Thymus (tissue), 11 donors: ENCODE data around the gene TMEM183A. TPM values are rescaled to one million over a fixed set of nuclear protein-coding genes. Genes with fewer than 3 reads are reported as not detected.
"Not testable (repeated sequence)": the region's sequence is repeated elsewhere in the genome, so short reads cannot be mapped to it uniquely, and the experiment has no call there.

Source experiments
- DNase-seq, 9 donors: peaks; one replicate each; pipeline ENCODE4 v3.0.0-alpha.2; 2013; ENCODE audit warnings: low spot score in 9 of 9, low read depth in 6 of 9, missing footprints in 1 of 9
- H3K27ac ChIP-seq, 2 donors: one replicate each; pipeline ENCODE4 v1.5.1; 2013; ENCODE audit warnings: control low read depth in 1 of 2, low read depth in 1 of 2, low read length in 1 of 2, mild to moderate bottlenecking in 1 of 2, moderate library complexity in 1 of 2
- H3K27me3 ChIP-seq, 2 donors: one replicate each; pipeline ENCODE4 v1.5.1; 2013; ENCODE audit warnings: low read length in 1 of 2; ENCODE audit not compliant: control insufficient read depth in 2 of 2, insufficient read depth in 1 of 2
- H3K36me3 ChIP-seq, 2 donors: one replicate each; pipeline ENCODE4 v1.5.1; 2013; ENCODE audit warnings: low read length in 1 of 2, mild to moderate bottlenecking in 1 of 2, moderate library complexity in 1 of 2; ENCODE audit not compliant: control insufficient read depth in 2 of 2, insufficient read depth in 2 of 2
- H3K4me1 ChIP-seq, 2 donors: one replicate each; pipeline ENCODE4 v1.5.1; 2013; ENCODE audit warnings: low read length in 2 of 2; ENCODE audit not compliant: control insufficient read depth in 2 of 2, insufficient read depth in 2 of 2
- H3K4me3 ChIP-seq, 2 donors: one replicate each; pipeline ENCODE4 v1.5.1; 2013; ENCODE audit warnings: low read length in 2 of 2, control low read depth in 1 of 2, mild to moderate bottlenecking in 1 of 2
- H3K9me3 ChIP-seq, 2 donors: one replicate each; pipeline ENCODE4 v1.5.1; 2013; ENCODE audit warnings: low read length in 1 of 2, mild to moderate bottlenecking in 1 of 2; ENCODE audit not compliant: control insufficient read depth in 2 of 2, insufficient read depth in 1 of 2
- WGBS: extraction: QIAGEN DNeasy Blood & Tissue Kit; methylation state at CpG from one replicate; pipeline ENCODE4 v1.1.7; 2013; 5-methylcytosine and 5-hydroxymethylcytosine counted together
- polyA plus RNA-seq: library from polyadenylated mRNA; stranded (reverse); fragments of 200-250 nt; gene quantifications from one replicate; pipeline ENCODE4 v1.2.3, GENCODE V29; 2013
- total RNA-seq: library from RNA; stranded (reverse); fragments of 120-200 nt; gene quantifications from one replicate; pipeline ENCODE4 v1.2.4, GENCODE V29; 2013
- donor health status: healthy.

Gene TMEM183A
- total and polyA plus RNA-seq, 2 donors, result 50.6 to 75.3 TPM

DNA sequence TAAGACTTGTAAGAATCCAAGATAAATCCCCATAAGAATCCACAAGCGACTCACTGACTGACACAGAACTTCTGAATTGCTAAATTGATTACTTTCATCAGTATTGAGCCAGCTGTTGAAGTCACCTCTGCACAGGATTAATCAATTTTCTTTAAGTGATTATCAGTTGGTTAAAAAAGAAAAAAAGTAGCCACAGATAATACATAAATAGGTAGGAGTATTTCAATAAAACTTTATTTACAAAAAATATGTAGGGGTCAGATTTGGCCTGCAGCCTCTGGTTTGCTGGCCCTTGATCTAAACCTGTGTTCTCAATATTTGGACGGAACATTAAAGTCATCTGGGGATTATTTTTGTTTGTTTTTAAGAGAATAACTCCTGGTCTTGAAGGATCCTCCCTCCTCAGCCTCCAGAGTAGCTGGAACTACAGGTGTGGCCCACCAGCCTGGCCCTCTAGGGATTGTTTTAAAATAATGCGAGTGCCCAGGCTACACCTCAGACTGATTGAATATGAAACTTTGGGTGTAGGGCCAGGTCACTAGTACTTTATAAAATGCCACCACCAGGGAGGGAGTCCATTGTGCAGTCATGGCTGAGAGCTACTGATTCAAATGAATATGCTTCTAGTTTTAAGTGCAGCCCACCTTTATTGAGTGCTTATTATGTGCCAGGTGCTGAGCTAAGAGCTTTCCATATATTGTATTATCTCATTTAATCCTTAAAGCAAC, 6.8 kb upstream of the TMEM183A start:
- H3K4me1 ChIP-seq, result peaks cover 0 to 4% of the 10 kb centered on the region in 2 donors
- no peak overlapping the region for H3K27ac ChIP-seq
- H3K27me3 ChIP-seq, result no peaks in the 10 kb centered on the region
- no peak for DNase-seq
- H3K9me3 ChIP-seq, result no peaks in the 10 kb centered on the region
- H3K4me3 ChIP-seq, result no peak overlapping the region
- H3K36me3 ChIP-seq, result no peaks in the 10 kb centered on the region
- WGBS, result 97% methylated on average over 3 of the region's 3 CpGs

DNA sequence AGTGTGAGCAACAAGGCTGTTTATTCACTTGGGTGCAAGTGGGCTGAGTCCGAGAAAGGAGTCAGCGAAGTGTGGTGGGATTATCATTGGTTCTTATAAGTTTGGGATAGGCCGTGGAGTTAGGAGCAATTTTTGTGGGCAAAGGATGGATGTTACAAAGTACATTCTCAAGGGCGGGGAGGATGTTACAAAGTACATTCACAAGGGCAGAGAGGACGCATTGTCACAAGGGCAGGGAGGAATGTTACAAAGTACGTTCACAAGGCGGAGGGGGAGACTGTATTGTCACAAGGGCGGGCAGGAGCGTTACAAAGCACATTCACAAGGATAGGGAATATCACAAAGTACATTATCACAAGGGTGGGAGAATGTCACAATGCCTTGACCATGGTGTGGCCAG, 5.2 kb upstream of the TMEM183A start:
- H3K9me3 ChIP-seq, result no peaks in the 10 kb centered on the region
- H3K36me3 ChIP-seq, result no peaks in the 10 kb centered on the region
- H3K27ac ChIP-seq, result no peak overlapping the region
- peaks cover 0 to 14% of the 10 kb centered on the region in 2 donors for H3K4me1 ChIP-seq
- no peaks in the 10 kb centered on the region for H3K27me3 ChIP-seq
- H3K4me3 ChIP-seq, result no peak overlapping the region
- WGBS, result 97% methylated on average over 9 of the region's 9 CpGs
- no peak for DNase-seq

DNA sequence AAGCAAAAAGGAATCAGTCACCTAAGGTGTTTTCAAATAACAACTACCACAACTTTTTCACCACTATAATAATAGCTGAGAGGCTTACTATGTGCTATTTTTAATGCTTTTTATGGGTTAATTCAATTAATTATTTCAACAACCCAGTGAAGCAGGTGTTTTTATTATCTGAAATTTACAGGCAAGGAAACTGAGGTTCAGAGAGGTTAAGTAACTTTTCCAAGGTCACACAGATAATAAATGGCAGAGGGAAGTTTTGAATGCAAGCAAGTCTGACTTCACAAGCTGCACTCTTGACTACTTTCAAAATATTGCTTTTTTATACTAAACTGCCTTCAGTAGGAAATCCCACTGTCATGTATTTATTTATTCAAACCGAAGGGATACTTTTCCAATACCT, 4.2 kb upstream of the TMEM183A start:
- no peaks in the 10 kb centered on the region for H3K9me3 ChIP-seq
- no peak for DNase-seq
- no peaks in the 10 kb centered on the region for H3K36me3 ChIP-seq
- H3K4me3 ChIP-seq, result no peak overlapping the region
- WGBS, result 93% methylated on average over 1 of the region's 1 CpG
- peaks cover 0 to 15% of the 10 kb centered on the region in 2 donors for H3K4me1 ChIP-seq
- no peaks in the 10 kb centered on the region for H3K27me3 ChIP-seq
- no peak overlapping the region for H3K27ac ChIP-seq

DNA sequence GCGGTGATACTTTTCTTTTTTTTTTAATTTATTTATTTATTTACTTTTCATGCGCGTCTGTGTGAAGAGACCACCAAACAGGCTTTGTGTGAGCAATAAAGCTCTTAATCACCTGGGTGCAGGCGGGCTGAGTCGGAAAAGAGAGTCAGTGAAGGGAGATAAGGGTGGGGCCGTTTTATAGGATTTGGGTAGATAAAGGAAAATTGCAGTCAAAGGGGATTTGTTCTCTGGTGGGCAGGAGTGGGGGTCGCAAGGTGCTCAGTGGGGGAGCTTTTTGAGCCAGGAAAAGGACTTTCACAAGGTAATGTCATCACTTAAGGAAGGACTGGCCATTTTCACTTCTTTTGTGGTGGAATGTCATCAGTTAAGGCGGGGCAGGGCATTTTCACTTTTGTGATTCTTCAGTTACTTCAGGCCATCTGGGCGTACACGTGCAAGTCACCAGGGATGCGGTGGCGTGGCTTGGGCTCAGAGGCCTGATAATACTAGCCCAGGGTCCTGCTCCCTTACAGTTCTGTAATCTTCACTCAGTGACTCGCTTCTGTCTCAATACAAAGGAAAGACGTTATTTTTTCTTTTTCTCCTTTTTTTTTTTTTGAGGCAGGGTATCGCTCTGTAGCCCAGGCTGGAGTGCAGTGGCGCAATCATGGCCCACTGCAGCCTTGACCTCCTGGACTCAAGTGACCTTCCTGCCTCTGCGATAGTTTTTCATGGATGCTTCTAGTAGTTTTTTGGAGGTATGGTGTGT, 1.6 kb upstream of the TMEM183A start:
- not testable (repeated sequence) for H3K27me3 ChIP-seq, H3K9me3 ChIP-seq, H3K27ac ChIP-seq, DNase-seq, H3K4me3 ChIP-seq
- WGBS, result 95% methylated on average over 17 of the region's 17 CpGs
- Histone ChIP-seq H3K4me1 (peaks cover 3 to 20% of the 10 kb centered on the region in 2 donors), H3K36me3 (peaks cover 8 to 15% of the 10 kb centered on the region in 2 donors)

DNA sequence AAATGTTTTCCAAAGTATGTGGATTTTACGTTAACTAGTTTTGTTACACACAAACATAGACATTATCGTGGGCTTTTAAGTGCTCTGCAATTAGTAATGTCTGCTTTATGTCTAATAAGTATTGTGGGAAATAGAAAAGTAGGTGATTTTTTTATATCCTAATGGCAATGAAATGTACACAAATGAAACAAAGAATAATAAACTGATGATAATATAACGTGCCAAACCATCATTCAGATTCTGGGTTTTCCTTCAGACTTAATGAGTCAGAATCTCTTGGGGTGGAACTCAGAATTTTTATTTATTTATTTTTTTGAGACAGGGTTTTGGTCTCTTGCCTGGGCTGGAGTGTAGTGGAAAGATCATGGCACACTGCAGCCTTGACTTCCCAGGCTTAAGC, 2.0 kb downstream of the TMEM183A start:
- H3K36me3 ChIP-seq, result peaks cover 27 to 41% of the 10 kb centered on the region in 2 donors
- peaks cover 3 to 20% of the 10 kb centered on the region in 2 donors for H3K4me1 ChIP-seq
- WGBS, result 98% methylated on average over 3 of the region's 3 CpGs
- no peak overlapping the region for H3K4me3 ChIP-seq
- no peaks in the 10 kb centered on the region for H3K27me3 ChIP-seq
- no peak overlapping the region for H3K27ac ChIP-seq
- no peaks in the 10 kb centered on the region for H3K9me3 ChIP-seq
- DNase-seq, result no peak

DNA sequence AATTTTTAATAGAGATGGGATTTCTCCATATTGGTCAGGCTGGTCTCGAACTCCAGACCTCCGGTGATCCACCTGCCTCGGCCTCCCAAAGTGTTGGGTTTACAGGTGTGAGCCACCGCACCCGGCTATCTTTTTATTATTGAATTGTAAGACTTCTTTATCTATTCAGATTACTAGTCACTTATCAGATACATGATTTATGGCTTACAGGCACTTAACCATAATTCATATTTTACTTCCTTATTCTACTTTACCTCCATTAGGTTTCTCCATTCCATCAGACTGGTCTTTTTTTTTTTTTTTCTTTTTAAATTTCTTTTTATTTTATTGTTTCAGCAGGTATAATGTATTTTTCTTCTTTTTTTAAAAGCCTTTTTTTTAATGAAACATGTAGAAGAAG, 4.4 kb downstream of the TMEM183A start:
- 98% methylated on average over 5 of the region's 5 CpGs for WGBS
- Histone ChIP-seq H3K36me3 (peaks cover 46 to 65% of the 10 kb centered on the region in 2 donors), H3K27ac (no peak overlapping the region), H3K9me3 (no peaks in the 10 kb centered on the region), H3K4me3 (no peak overlapping the region), H3K27me3 (no peaks in the 10 kb centered on the region), H3K4me1 (peaks cover 3 to 13% of the 10 kb centered on the region in 2 donors)
- DNase-seq, result no peak

DNA sequence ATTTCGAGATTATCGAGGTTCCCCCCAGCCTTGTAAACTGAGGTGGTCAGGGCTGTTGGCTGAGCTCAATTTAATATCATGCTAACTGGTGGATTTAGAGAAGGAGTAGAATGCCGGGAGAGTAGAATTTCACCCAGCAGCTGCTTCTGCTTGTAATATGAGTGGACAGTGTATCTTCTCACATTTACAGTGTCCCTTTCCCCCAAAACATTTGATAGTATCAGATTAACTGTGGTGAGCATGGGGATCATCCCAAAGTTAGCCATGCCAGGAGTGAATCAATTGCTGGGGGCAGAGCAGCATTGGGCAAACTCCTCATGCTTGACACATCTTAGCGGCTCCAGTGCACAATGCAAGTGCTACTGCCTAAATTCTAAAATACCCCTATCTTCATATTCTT, 9.9 kb downstream of the TMEM183A start:
- Histone ChIP-seq H3K36me3 (peaks cover 73 to 91% of the 10 kb centered on the region in 2 donors), H3K27ac (no peak overlapping the region), H3K9me3 (no peaks in the 10 kb centered on the region), H3K27me3 (no peaks in the 10 kb centered on the region), H3K4me1 (no peaks in the 10 kb centered on the region), H3K4me3 (no peak overlapping the region)
- 98% methylated on average over 4 of the region's 4 CpGs for WGBS
- no peak for DNase-seq

DNA sequence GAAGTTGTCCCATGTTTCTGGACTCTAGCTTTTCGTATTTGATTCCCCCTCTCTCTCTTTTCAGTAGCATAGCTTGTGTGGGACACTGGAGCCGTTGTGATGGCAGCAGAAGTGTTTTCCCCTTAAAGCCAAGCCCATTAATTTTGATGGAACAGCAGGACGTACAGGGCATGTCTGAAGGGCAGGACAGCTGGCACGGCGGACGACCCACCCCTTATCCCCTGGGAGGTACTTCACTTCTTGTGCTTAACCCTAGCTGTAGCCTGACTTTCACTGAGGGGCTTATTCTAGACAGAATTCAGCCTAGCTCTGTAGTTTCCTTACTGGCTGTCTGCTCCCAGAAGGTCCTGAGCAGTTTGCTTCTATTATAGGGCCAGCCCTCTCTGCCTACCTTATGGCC, 10.5 kb downstream of the TMEM183A start:
- WGBS, result 97% methylated on average over 6 of the region's 6 CpGs
- Histone ChIP-seq H3K27me3 (no peaks in the 10 kb centered on the region), H3K4me1 (no peaks in the 10 kb centered on the region), H3K4me3 (no peak overlapping the region), H3K36me3 (peaks cover 72 to 95% of the 10 kb centered on the region in 2 donors), H3K9me3 (no peaks in the 10 kb centered on the region), H3K27ac (no peak overlapping the region)
- no peak for DNase-seq

DNA sequence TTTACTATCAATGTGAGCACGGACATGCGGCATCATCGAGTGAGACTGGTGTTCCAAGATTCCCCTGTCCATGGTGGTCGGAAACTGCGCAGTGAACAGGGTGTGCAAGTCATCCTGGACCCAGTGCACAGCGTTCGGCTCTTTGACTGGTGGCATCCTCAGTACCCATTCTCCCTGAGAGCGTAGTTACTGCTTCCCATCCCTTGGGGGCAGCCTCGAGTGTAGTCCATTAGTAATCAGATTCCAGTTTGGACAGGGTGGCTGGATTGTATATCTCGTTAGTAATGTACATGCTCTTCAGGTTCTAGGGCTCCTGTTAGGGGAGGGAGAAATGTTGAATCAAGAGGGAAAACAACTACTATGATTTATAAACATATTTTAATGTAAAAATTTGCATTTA, 15.7 kb downstream of the TMEM183A start:
- not testable (repeated sequence) for H3K27ac ChIP-seq, DNase-seq, H3K4me3 ChIP-seq, H3K9me3 ChIP-seq
- 98% methylated on average over 4 of the region's 10 CpGs for WGBS
- H3K36me3 ChIP-seq, result peaks cover 33 to 62% of the 10 kb centered on the region in 2 donors
- peaks cover 2 to 17% of the 10 kb centered on the region in 2 donors for H3K4me1 ChIP-seq
- H3K27me3 ChIP-seq, result peaks cover 3 to 15% of the 10 kb centered on the region in 2 donors
